HEK293T (cell line): Measurements from ENCODE around the gene GJC3.
"Not testable (repeated sequence)": the region's sequence is repeated elsewhere in the genome, so short reads cannot be mapped to it uniquely, and the experiment has no call there.

ENCODE experiments used
- CTCF ChIA-PET: fragments of 350-600 bp; formaldehyde crosslinking; extraction: SDS; loops from one replicate; lab custom pipeline; 2021; ENCODE audit warnings: antibody characterized with exemption, inconsistent platforms; lab: Yijun Ruan, JAX
- POLR2A ChIA-PET: fragments of 350-600 bp; formaldehyde crosslinking; extraction: SDS; loops from one replicate; lab custom pipeline; 2020; ENCODE audit warnings: antibody characterized with exemption, inconsistent platforms; lab: Yijun Ruan, JAX
- DNase-seq: peaks from one replicate; pipeline ENCODE4 v3.0.0; 2012; ENCODE audit warnings: mixed read lengths; ENCODE audit errors: extremely low spot score
- ARNT ChIP-seq: fragments of 450-650 bp; IDR thresholded peaks from 2 replicates; pipeline ENCODE4 v1.6.1; 2017; ENCODE audit warnings: mild to moderate bottlenecking
- BHLHE40 ChIP-seq: fragments of 450-650 bp; IDR thresholded peaks from 2 replicates; pipeline ENCODE4 v1.6.1; 2016; ENCODE audit warnings: mild to moderate bottlenecking, moderate library complexity, borderline replicate concordance
- CTBP1 ChIP-seq: fragments of 450-650 bp; IDR thresholded peaks from 2 replicates; pipeline ENCODE4 v1.6.1; 2016; ENCODE audit warnings: borderline replicate concordance
- ELF4 ChIP-seq: fragments of 450-650 bp; IDR thresholded peaks from 2 replicates; pipeline ENCODE4 v1.6.1; 2017; ENCODE audit warnings: antibody characterized with exemption
- FOXA1 ChIP-seq: fragments of 450-650 bp; IDR thresholded peaks from 2 replicates; pipeline ENCODE4 v1.6.1; 2016; ENCODE audit warnings: mild to moderate bottlenecking
- FOXK2 ChIP-seq: fragments of 450-650 bp; IDR thresholded peaks from 2 replicates; pipeline ENCODE4 v1.6.1; 2016; ENCODE audit warnings: mild to moderate bottlenecking
- FOXM1 ChIP-seq: fragments of 450-650 bp; IDR thresholded peaks from 2 replicates; pipeline ENCODE4 v1.6.1; 2017; ENCODE audit warnings: mild to moderate bottlenecking, borderline replicate concordance
- HDGF ChIP-seq: fragments of 450-650 bp; IDR thresholded peaks from 2 replicates; pipeline ENCODE4 v1.6.1; 2017; ENCODE audit warnings: antibody characterized with exemption, borderline replicate concordance
- L3MBTL2 ChIP-seq: fragments of 450-650 bp; conservative IDR thresholded peaks from 2 replicates; pipeline ENCODE4 v1.6.1; 2016; ENCODE audit warnings: mild to moderate bottlenecking
- LEF1 ChIP-seq: fragments of 450-650 bp; IDR thresholded peaks from 2 replicates; pipeline ENCODE4 v1.6.1; 2017; ENCODE audit warnings: mild to moderate bottlenecking, borderline replicate concordance
- NFRKB ChIP-seq: fragments of 450-650 bp; IDR thresholded peaks from 2 replicates; pipeline ENCODE4 v1.6.1; 2016; ENCODE audit warnings: mild to moderate bottlenecking, moderate library complexity
- SP1 ChIP-seq: fragments of 450-650 bp; IDR thresholded peaks from 2 replicates; pipeline ENCODE4 v1.6.1; 2017
- SUZ12 ChIP-seq: fragments of 450-650 bp; IDR thresholded peaks from 2 replicates; pipeline ENCODE4 v1.6.1; 2016; ENCODE audit warnings: mild to moderate bottlenecking
- TARDBP ChIP-seq: fragments of 450-650 bp; IDR thresholded peaks from 2 replicates; pipeline ENCODE4 v1.6.1; 2016
- ZNF384 ChIP-seq: fragments of 450-650 bp; IDR thresholded peaks from 2 replicates; pipeline ENCODE4 v1.6.1; 2016
- TF ChIP-seq, protein P1 (sequence below): fragments of 450-650 bp; IDR thresholded peaks from 2 replicates; pipeline ENCODE4 v1.6.1; 2016

The GJC3 gene, protein sequence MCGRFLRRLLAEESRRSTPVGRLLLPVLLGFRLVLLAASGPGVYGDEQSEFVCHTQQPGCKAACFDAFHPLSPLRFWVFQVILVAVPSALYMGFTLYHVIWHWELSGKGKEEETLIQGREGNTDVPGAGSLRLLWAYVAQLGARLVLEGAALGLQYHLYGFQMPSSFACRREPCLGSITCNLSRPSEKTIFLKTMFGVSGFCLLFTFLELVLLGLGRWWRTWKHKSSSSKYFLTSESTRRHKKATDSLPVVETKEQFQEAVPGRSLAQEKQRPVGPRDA

DNA sequence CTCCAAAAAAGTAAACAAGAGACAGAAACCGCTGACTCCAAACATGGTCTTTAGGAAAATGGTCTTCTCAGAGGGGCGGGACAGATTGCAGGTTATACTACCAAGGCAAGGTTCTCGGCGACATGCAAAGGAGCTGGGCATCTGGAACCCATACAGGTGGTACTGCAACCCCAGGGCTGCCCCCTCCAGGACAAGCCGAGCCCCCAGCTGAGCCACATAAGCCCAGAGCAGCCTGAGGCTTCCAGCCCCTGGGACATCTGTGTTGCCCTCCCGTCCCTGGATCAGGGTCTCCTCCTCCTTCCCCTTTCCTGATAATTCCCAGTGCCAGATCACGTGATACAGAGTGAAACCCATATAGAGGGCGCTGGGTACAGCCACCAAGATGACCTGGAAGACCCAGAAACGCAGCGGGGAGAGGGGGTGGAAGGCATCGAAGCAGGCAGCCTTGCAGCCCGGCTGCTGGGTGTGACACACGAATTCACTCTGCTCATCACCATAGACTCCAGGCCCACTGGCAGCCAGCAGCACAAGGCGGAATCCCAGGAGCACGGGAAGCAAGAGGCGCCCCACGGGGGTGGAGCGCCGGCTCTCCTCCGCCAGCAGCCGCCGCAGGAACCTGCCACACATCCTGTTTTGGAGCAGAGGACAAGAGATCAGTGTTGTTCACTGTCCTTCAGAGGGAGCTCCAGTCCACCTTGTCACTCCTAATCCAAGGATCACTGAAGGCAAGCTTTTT lies at the start of gene GJC3:
GJC3 (minus strand) TSS at position 627 of the 736 bp plus-strand sequence; CDS start at position 627, 0 bp downstream.
- ChIA-PET CTCF (interaction anchor here (1.0 to 1.7 kb wide), 4 partner anchors 10 to 65 kb away, joined by 4 to 9 read pairs (median 6); partner anchors contain the start of gene TRIM4), POLR2A (interaction anchor here (1.0 to 2.3 kb wide), 7 partner anchors 10 to 198 kb away, joined by 3 to 28 read pairs (median 3); partner anchors contain the start of genes AP4M1, MBLAC1, MCM7 and TRIM4)
- TF ChIP-seq, protein P1, sequence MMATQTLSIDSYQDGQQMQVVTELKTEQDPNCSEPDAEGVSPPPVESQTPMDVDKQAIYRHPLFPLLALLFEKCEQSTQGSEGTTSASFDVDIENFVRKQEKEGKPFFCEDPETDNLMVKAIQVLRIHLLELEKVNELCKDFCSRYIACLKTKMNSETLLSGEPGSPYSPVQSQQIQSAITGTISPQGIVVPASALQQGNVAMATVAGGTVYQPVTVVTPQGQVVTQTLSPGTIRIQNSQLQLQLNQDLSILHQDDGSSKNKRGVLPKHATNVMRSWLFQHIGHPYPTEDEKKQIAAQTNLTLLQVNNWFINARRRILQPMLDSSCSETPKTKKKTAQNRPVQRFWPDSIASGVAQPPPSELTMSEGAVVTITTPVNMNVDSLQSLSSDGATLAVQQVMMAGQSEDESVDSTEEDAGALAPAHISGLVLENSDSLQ = peak; percentile 23; the same call in 1 of the 2 replicates
- TF ChIP-seq ZNF384 = no peak
- peak; percentile 69 for DNase-seq

DNA sequence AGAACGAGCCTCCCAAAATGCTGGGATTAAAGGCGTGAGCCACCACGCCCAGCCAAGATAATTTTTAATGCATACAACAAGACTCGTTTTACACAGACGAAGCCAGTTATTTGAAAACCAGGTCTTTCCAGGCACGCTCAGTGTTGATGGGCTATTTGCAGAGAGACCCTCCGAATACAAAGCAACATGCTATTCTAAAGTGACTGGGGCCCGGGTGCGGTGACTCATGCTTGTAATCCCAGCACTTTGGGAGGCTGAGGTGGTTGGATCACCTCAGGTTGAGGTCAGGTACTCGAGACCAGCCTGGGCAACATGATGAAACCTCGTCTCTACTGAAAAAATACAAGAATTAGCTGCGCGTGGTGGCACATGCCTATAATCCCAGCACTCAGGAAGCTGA lies 47.2 kb upstream of the GJC3 start:
- no peak for TF ChIP-seq CTBP1
- TF ChIP-seq L3MBTL2 = no peak
- no peak for TF ChIP-seq SUZ12
- no peak for TF ChIP-seq TARDBP
- no peak for TF ChIP-seq NFRKB
- no peak for TF ChIP-seq LEF1
- TF ChIP-seq FOXA1 = no peak
- no peak for TF ChIP-seq ARNT
- no peak for TF ChIP-seq ELF4
- TF ChIP-seq HDGF = no peak
- no peak for TF ChIP-seq FOXM1
- no peak for TF ChIP-seq SP1
- TF ChIP-seq FOXK2 = no peak
- TF ChIP-seq BHLHE40 = no peak
- no peak for TF ChIP-seq ZNF384
- TF ChIP-seq, protein P1 = no peak
- ChIA-PET CTCF (interaction anchor here (1.1 kb wide), 1 partner anchor 14 kb away, joined by 4 read pairs; no protein-coding TSS in a partner anchor), POLR2A (no interaction called here)
- DNase-seq = no peak

DNA sequence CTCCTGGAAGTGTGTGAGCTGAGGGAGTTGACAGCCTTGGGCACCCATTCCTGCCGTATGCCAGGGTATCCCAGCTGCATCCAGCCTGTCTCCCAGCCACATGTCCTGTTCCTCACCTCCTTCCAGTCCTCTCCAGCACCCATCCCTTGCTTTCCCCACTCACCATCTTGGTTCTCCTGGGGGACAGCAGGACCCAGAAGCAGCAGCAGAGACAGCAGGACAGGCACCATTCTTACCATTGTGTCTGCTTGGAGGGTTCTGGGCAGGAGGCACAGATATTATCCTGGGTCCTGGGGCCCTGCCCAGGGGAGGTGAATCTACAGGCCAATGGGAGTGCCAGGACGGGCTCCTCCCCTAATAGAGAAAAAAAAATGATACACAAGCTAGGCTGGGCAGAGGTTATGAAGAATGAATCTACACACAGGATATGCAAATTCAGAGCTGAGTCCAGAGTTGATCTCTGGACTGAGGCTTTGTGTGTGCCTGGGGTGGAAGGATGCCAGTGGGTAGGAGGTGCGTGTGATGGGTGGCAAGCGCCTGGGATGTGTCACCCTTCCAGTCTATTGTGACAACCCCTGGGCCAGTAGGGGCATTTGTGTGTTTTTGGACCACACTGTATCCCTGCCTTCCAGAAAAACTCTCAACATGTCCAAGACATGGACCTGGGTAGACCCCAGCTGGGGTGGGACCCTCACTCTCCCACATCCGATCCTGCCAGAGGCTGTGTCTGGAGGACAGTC lies 46.5 kb upstream of the GJC3 start, which contains the start of gene AZGP1:
AZGP1 (minus strand) TSS at position 250 of the 740 bp plus-strand sequence; CDS start at position 239, 11 bp downstream.
- no peak for DNase-seq
- no peak for TF ChIP-seq ZNF384
- ChIA-PET CTCF (interaction anchor here (1.1 kb wide), 1 partner anchor 14 kb away, joined by 4 read pairs; no protein-coding TSS in a partner anchor), POLR2A (no interaction called here)

DNA sequence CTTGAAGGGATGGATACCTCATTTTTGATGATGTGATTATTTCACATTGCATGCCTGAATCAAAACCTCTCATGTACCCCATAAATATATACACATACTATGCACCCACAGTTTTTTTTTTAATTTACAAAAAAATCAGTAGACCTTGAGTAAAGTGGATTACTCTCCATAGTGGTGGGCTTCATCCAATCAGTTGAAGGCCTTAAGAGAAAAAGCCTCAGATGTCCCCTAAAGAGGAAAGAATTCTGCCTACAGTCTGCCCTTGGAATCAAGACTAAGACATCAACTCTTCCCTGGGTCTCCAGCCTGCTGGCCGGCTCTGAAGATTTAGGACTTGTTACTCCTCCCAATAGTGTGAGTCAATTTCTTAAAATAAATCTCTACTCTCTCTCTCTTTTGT lies 45.3 kb upstream of the GJC3 start:
- TF ChIP-seq L3MBTL2 (no peak), ARNT (no peak), FOXA1 (no peak), ZNF384 (no peak), TARDBP (no peak), LEF1 (no peak), SUZ12 (no peak), FOXK2 (no peak), HDGF (no peak), BHLHE40 (no peak), NFRKB (no peak), CTBP1 (no peak), SP1 (no peak), FOXM1 (no peak), ELF4 (no peak)
- TF ChIP-seq, protein P1 = no peak
- CTCF ChIA-PET = no interaction called here

DNA sequence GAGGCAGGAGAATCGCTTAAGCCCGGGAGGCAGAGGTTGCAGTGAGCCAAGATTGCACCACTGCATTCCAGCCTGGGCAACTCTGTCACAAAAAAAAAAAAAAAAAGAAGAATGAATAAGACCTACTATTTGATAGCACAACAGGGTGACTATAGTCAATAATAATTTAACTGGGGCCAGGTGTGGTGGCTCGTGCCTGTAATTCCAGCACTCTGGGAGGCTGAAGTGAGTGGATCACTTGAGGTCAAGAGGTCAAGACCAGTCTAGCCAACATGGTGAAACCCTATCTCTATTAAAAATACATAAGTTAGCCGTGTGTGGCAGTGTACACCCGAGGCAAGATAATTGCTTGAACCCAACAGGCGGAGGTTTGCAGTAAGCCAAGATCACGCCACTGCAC lies 44.4 kb upstream of the GJC3 start:
- POLR2A ChIA-PET, CTCF ChIA-PET, DNase-seq: not testable (repeated sequence)

More for the DNA sequence above, 45.3 kb upstream of the GJC3 start:
- POLR2A ChIA-PET = no interaction called here
- no peak for DNase-seq

DNA sequence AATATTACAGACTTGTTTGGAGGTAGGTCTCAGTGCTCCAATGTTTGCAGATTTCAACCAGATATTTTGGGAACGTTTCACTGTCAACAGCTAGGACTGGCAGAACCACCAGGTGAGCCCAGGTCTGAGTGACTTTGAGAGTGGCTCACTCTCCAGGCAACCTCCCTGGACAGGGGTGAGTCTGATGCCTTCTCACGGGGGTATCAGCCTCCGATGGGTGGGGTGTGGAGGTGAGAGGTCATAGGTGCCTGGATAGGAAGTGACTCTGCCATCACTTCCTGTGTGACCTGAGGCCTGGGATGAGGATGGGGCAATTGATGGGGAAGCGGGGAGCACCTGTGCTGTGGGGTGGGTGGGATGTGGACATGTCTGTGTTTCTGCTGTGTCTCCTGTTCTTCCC lies 41.8 kb upstream of the GJC3 start:
- ChIA-PET CTCF (no interaction called here), POLR2A (no interaction called here)
- no peak for TF ChIP-seq SP1
- no peak for TF ChIP-seq HDGF
- no peak for TF ChIP-seq SUZ12
- TF ChIP-seq ELF4 = no peak
- no peak for TF ChIP-seq NFRKB
- no peak for TF ChIP-seq ARNT
- no peak for TF ChIP-seq CTBP1
- TF ChIP-seq ZNF384 = no peak
- no peak for TF ChIP-seq LEF1
- TF ChIP-seq BHLHE40 = no peak
- no peak for DNase-seq

DNA sequence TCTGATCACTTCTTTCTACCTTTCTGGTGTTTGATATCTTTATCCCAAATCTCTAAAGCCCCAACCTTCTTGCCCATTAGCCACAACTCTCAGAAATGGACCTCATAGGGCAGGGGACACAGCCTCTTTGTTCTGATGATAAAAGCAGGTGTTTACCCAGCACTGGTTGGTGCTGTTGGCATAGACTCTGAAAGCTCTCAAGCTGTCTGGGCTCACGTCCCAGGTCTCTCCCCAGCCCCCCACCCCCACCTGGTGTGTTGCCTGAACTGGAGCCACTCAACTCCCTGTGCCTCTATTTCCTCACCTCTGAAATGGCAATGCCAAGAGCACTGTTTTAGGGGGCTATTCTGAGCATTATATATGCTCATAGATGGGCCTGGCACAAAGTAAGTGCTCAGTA lies 40.4 kb upstream of the GJC3 start:
- DNase-seq, POLR2A ChIA-PET, CTCF ChIA-PET: not testable (repeated sequence)
